ENCODE results near the gene SDC1.

GRCh38 chr2:20205915-20206524 is 18.9 kb downstream of the SDC1 start:
- TF ChIP-seq POLR2A (IDR thresholded peaks at IDR 0.05) = peak in 1 of 4 donors; percentile 53
- TF ChIP-seq CTCF (IDR thresholded peaks at IDR 0.05) = no peak
- TF ChIP-seq EP300 (IDR thresholded peaks at IDR 0.05) = no peak

Data from upper lobe of left lung (tissue), 4 donors.